HG03159 (cell line): ENCODE results near the gene RBL1.

Experiments
- ATAC-seq: cut with Tn5 transposase; IDR thresholded peaks from one replicate; pipeline ENCODE4 v1.9.1; 2021; ENCODE audit warnings: mild to moderate bottlenecking, moderate library complexity; ENCODE audit not compliant: unreplicated experiment

RBL1 gene

GRCh38 chr20:36951979-36952738, 143.6 kb downstream of the RBL1 start:
- ATAC-seq, result no peak

DNA sequence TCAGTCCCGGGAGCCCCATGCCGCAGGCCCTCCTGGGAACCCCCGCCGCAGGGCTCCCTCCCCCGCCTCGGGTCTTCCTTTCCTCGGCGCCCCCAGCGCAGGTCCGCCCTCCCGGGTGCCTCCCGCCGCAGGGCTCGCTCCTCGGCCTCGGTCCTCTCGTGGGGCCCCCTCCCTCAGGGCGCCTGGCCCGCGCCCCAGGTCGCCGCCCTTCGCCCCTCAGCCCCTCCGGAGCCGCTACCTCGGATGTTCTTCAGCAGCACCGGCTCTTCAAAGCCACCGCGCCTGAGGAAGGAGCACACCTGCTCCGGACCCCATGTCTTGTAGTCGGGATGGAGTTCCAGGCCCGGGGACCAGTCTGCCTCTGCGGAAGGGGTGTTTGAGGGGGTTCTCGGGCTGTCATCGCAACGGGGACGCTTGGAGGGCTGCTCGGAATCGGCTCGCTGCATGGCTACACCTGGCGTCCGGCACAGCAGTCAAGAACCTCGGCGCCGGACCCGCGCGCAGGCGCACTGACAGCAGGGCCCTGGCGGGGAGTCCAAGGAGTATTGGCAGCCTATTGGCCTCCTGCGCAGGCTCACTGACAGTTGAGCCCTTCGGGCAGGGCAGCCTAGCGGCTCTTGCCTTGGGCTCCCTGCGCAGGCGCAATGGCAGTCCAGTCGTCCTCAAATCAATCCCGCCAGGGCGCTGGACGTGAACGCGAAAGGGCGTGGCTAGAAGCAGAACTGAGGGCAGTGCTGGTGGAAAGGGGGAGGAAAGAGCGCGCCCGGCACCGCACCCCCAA, 144.4 kb downstream of the RBL1 start, which contains the start of gene SAMHD1:
Gene SAMHD1 (minus strand): TSS at position 511 of the 781 bp plus-strand sequence. CDS start 65 bp downstream, at position 446.
- ATAC-seq, result peak; percentile 86

GRCh38 chr20:36950414-36951197, 145.2 kb downstream of the RBL1 start:
- ATAC-seq, result peak; percentile 1
